Neural crest cell (in vitro differentiated cells): ENCODE measurements around the gene MBD2. TPM values are rescaled to one million over a fixed set of nuclear protein-coding genes. Genes with fewer than 3 reads are reported as not detected.

Experiments used
- DNase-seq: peaks from one replicate; pipeline ENCODE4 v3.0.0; 2021; ENCODE audit warnings: low read depth, mixed read lengths, low spot score
- H3K27ac Mint-ChIP-seq: one replicate; pipeline ENCODE4 v1.8.0; 2021; ENCODE audit warnings: mild to moderate bottlenecking, mixed read lengths; ENCODE audit not compliant: unreplicated experiment
- H3K27me3 Mint-ChIP-seq: 2 replicates; pipeline ENCODE4 v1.8.0; 2021; ENCODE audit warnings: low read depth, mild to moderate bottlenecking, mixed read lengths
- H3K36me3 Mint-ChIP-seq: 2 replicates; pipeline ENCODE4 v1.8.0; 2021; ENCODE audit warnings: low read depth, mild to moderate bottlenecking, mixed read lengths
- H3K4me1 Mint-ChIP-seq: 2 replicates; pipeline ENCODE4 v1.8.0; 2021; ENCODE audit warnings: mixed read lengths
- H3K4me3 Mint-ChIP-seq: one replicate; pipeline ENCODE4 v1.8.0; 2021; ENCODE audit warnings: mild to moderate bottlenecking, mixed read lengths
- H3K9me3 Mint-ChIP-seq: 2 replicates; pipeline ENCODE4 v1.8.0; 2021; ENCODE audit warnings: mixed read lengths
- total RNA-seq: library from RNA; stranded (reverse); gene quantifications from 2 replicates; pipeline ENCODE4 v1.2.1, GENCODE V29; 2021
- TF ChIP-seq, protein P1 (sequence below): fragments of 200-600 bp; sonication (generic); conservative IDR thresholded peaks from 2 replicates; pipeline ENCODE4 v1.5.0; 2021; ENCODE audit warnings: antibody characterized with exemption, mild to moderate bottlenecking

Gene MBD2
- total RNA-seq, 1 donor from 2014 or later = 36.2 TPM

DNA sequence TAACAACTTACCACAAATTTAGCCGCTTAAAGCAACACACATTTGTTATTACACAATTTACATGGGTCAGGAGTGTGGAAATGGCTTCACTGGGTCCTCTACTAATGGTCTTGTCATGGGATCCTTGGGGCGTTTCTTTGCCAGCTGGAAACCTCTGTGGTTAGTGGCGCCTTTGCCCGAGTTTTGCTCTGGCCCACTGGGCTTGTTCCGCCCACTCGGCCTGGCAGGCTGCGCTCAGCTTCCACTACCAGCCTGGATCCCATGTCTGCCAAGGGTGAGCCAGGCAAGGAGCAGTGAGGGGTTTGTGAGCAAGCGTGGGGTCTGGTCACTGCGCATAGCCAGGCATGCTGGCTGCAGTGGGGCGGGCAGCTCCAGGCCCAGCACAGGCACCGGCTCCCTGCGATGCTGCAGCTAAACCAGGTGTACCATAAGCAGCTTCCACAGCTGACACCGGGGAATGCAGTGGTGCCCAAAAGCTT lies 16.2 kb upstream of the MBD2 start:
- no peaks in the 10 kb centered on the region for H3K27me3 Mint-ChIP-seq
- TF ChIP-seq, protein P1, sequence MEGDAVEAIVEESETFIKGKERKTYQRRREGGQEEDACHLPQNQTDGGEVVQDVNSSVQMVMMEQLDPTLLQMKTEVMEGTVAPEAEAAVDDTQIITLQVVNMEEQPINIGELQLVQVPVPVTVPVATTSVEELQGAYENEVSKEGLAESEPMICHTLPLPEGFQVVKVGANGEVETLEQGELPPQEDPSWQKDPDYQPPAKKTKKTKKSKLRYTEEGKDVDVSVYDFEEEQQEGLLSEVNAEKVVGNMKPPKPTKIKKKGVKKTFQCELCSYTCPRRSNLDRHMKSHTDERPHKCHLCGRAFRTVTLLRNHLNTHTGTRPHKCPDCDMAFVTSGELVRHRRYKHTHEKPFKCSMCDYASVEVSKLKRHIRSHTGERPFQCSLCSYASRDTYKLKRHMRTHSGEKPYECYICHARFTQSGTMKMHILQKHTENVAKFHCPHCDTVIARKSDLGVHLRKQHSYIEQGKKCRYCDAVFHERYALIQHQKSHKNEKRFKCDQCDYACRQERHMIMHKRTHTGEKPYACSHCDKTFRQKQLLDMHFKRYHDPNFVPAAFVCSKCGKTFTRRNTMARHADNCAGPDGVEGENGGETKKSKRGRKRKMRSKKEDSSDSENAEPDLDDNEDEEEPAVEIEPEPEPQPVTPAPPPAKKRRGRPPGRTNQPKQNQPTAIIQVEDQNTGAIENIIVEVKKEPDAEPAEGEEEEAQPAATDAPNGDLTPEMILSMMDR = no peak
- no peak for DNase-seq
- H3K27ac Mint-ChIP-seq = no peak overlapping the region
- H3K9me3 Mint-ChIP-seq = no peaks in the 10 kb centered on the region
- H3K4me1 Mint-ChIP-seq = no peaks in the 10 kb centered on the region
- H3K36me3 Mint-ChIP-seq = no peaks in the 10 kb centered on the region
- H3K4me3 Mint-ChIP-seq = no peak overlapping the region

DNA sequence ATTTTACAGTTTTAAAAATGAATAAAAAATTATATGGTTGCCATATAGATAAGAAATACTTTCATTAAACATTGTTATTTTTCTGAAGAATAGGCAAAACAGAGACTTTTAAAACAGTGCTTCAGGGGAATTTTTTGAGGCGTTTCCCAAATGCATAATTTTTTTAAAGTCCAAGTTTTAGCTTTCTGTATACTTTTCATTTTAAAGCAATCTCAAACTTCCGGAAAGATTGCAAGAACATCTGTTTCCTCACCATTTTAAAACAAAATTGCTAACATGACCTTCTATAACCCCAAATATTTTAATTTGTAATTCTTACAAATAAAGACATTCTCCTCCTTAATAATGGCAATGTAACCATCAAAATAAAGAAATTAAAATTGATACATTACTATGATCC lies 15.1 kb upstream of the MBD2 start:
- no peak for DNase-seq
- no peaks in the 10 kb centered on the region for H3K4me1 Mint-ChIP-seq
- H3K4me3 Mint-ChIP-seq = no peak overlapping the region
- TF ChIP-seq, protein P1 = no peak
- no peaks in the 10 kb centered on the region for H3K36me3 Mint-ChIP-seq
- H3K27me3 Mint-ChIP-seq = no peaks in the 10 kb centered on the region
- no peaks in the 10 kb centered on the region for H3K9me3 Mint-ChIP-seq
- no peak overlapping the region for H3K27ac Mint-ChIP-seq

DNA sequence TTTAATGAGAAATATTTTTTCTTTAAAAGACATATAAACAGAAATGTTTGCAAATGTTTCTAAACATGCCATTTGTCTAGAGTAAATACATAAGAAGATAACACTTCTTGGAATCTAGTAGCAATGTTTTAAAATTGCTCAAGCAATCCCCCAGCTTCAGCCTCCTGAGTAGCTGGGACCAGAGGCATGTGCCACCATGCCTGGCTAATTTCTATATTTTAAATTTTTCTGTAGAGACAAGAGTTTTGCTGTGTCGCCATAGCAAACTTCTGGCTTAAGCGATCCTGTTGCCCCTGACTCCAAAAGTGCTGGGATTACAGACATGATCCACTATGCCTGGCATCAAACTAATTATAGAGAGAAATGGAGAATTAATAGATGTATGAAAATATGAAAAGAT lies 14.6 kb upstream of the MBD2 start:
- Mint-ChIP-seq H3K27me3 (no peaks in the 10 kb centered on the region), H3K4me3 (no peak overlapping the region), H3K9me3 (no peaks in the 10 kb centered on the region), H3K27ac (no peak overlapping the region), H3K4me1 (no peaks in the 10 kb centered on the region), H3K36me3 (no peaks in the 10 kb centered on the region)
- DNase-seq = no peak
- TF ChIP-seq, protein P1 = no peak

DNA sequence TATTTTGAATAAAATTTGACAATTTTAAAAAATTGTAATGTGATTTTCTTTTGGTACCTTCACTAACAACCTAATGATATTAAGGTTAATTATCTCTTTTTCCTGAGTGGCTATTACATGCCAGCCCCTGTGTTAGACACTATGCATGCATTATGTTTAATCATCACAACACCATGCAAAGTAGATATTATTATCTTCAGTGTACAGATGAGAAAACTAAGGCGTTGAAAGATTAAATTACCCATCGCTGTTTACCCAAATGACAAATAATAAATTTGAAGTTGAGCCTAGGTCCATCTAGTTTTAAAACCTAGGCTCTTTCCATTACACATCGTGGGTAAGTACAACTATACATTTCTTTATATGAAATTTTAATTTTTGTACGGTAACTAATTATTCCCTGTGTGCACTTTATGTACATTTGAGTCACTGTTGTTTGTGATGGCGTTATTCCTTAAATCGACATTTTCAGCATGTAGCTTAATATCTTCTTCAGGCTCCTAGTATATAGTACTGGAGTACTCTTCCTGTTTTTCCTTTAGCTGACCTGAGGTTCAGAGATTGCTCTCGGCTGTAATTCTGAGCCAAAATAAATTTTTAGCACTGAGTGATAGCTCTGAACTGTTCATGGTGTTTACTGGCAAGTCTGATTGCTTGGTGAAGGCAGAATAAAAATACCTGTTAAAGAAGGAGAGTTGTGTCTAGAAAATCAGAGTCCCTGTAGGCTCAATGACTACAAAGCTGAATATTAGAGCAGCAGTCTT lies 13.9 kb upstream of the MBD2 start:
- no peak overlapping the region for H3K4me3 Mint-ChIP-seq
- no peaks in the 10 kb centered on the region for H3K36me3 Mint-ChIP-seq
- H3K27ac Mint-ChIP-seq = no peak overlapping the region
- no peak for DNase-seq
- H3K9me3 Mint-ChIP-seq = no peaks in the 10 kb centered on the region
- no peaks in the 10 kb centered on the region for H3K27me3 Mint-ChIP-seq
- no peaks in the 10 kb centered on the region for H3K4me1 Mint-ChIP-seq
- TF ChIP-seq, protein P1 = no peak

DNA sequence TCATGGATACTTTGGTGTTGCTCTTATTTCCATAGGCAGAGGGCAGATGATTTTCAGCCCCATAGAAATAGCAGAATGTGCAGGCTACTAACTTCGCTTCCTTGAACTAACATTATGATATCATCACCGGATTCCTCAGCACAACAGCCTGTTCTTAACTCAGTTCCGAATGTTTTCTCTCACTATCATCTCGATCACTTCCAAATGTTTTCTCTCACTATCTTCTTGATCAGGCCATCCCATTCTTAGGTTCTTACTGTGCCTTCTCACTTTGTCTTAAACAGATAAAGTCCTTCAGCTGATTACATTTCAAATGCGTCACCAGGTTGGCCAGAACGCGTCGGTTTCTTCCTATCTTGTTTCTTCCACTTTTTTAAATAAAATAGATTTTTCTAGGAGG lies 11.4 kb upstream of the MBD2 start:
- Mint-ChIP-seq H3K4me1 (peaks cover 7% of the 10 kb centered on the region), H3K36me3 (no peaks in the 10 kb centered on the region), H3K9me3 (peaks cover 2% of the 10 kb centered on the region), H3K27ac (no peak overlapping the region), H3K4me3 (no peak overlapping the region), H3K27me3 (no peaks in the 10 kb centered on the region)
- TF ChIP-seq, protein P1 = no peak
- DNase-seq = no peak
